SH-SY5Y (cell line): Measurements from ENCODE around the gene TMEM183A.

Source experiments
- GATA2 ChIP-seq: IDR thresholded peaks from 2 replicates; pipeline ENCODE4 v1.6.1; 2011; ENCODE audit warnings: mild to moderate bottlenecking, low read depth, low read length
- GATA3 ChIP-seq: IDR thresholded peaks from 2 replicates; pipeline ENCODE4 v1.6.1; 2011; ENCODE audit warnings: low read depth, mild to moderate bottlenecking, low read length, moderate library complexity

DNA sequence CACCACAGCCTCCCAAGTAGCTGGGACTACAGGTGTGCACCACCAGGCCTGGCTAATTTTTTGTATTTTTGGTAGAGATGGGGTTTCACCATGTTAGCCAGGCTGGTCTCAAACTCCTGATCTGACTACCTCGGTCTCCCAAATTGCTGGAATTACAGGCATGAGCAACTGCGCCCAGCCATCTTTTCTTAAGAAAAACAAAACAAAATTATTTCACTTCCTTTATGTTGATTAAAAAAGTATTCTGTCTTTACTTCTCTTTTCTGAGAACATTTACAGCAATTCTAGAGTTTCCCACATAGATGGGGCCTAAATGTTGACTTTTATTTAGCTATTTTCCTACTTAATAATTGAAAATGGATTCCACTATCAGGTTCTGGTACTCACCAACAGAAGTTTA lies 17.3 kb upstream of the TMEM183A start:
- no peak for TF ChIP-seq GATA2
- no peak for TF ChIP-seq GATA3
